Activated T-helper 2 cell treated with anti-CD3 and anti-CD28 coated beads, Interferon-gamma antibody, Interleukin-2, Interleukin-4, amounts not matched to agents 10 μg/mL and 5 μg/mL and 100 μg/mL, durations not matched to agents 14 hours and 24 hours and 36 hours (primary cell): ENCODE data around the gene NOP9. TPM values are rescaled to one million over a fixed set of nuclear protein-coding genes. Genes with fewer than 3 reads are reported as not detected.
"Not testable (repeated sequence)": the region's sequence is repeated elsewhere in the genome, so short reads cannot be mapped to it uniquely, and the experiment has no call there.

Source experiments
- DNase-seq: peaks from one replicate; pipeline ENCODE4 v3.0.0; 2021; ENCODE audit warnings: low spot score
- H3K27ac Mint-ChIP-seq: one replicate; pipeline ENCODE4 v1.8.0; 2021; ENCODE audit warnings: mixed read lengths
- H3K27me3 Mint-ChIP-seq: one replicate; pipeline ENCODE4 v1.8.0; 2021; ENCODE audit warnings: low read depth, mixed read lengths
- H3K36me3 Mint-ChIP-seq: one replicate; pipeline ENCODE4 v1.8.0; 2021; ENCODE audit warnings: low read depth, mixed read lengths
- H3K4me1 Mint-ChIP-seq: one replicate; pipeline ENCODE4 v1.8.0; 2021; ENCODE audit warnings: low read depth, mixed read lengths
- H3K4me3 Mint-ChIP-seq: one replicate; pipeline ENCODE4 v1.8.0; 2021; ENCODE audit warnings: low read depth, mild to moderate bottlenecking, moderate library complexity, mixed read lengths
- H3K9me3 Mint-ChIP-seq: one replicate; pipeline ENCODE4 v1.8.0; 2021; ENCODE audit warnings: mixed read lengths
- intact Hi-C: fragments of 100-400 bp; cut with micrococcal nuclease; formaldehyde crosslinking; loops from one replicate; pipeline ENCODE4 v1.15.1; 2023
- total RNA-seq: library from RNA; stranded (reverse); gene quantifications from 2 replicates; pipeline ENCODE4 v1.2.3, GENCODE V29; 2022

Gene NOP9
- total RNA-seq, 1 donor from 2014 or later, result 39.7 TPM

DNA sequence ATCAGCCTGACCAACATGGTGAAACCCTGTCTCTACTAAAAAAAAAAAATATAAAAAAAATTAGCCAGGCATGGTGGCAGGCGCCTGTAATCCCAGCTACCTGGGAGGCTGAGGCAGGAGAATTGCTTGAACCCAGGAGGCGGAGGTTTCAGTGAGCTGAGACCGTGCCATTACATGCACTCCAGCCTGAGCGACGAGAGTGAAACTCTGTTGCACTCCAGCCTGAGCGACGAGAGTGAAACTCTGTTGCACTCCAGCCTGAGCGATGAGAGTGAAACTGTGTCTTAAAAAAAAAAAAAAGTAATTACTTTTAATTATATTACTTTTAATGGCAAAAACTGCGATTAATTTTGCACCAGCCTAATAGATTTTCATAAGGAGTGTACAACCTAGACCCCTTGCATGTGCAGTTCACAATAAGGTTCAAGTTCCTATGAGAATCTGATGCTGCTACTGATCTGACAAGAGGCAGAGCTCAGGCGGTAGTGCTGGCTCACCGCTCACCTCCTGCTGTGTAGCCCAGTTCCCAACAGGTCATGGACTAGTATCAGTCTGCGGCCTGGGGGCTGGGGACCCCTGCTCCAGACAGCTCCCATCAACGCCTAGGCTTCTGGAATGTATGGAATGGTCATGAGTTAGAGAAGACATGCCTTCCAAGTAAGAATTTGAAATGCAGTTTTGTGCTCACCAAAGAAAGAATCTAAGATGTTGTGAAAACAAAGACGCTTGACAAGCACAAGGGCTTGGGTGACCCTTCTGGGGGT, 21.7 kb downstream of the NOP9 start:
- Mint-ChIP-seq H3K36me3 (peaks cover 3% of the 10 kb centered on the region), H3K4me1 (peaks cover 15% of the 10 kb centered on the region)

DNA sequence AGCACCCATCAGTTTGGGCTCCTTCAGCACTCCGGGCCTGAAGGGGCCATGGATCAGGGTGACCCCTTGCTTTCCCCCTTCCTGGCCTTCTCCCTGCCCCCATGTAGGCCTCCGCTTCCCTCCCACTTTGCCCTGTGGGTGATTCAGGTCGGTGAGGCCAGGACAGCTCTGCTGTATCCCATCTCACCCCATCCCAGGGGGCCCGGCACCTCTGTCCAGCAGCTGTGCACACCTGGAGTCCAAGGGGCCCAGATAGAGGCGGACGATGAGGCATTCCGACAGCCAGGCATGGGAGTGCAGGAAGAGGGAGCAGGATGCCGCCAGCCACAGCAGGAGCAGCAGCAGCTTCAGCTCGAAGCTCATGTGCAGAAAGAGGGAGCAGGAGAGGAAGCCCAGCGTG, 23.0 kb downstream of the NOP9 start:
- H3K9me3 Mint-ChIP-seq, result no peaks in the 10 kb centered on the region
- intact Hi-C loops, result no loop called here
- H3K4me3 Mint-ChIP-seq, result no peak overlapping the region
- no peak for DNase-seq
- H3K27me3 Mint-ChIP-seq, result peaks cover 11% of the 10 kb centered on the region
- H3K36me3 Mint-ChIP-seq, result no peaks in the 10 kb centered on the region
- no peak overlapping the region for H3K27ac Mint-ChIP-seq
- H3K4me1 Mint-ChIP-seq, result peaks cover 12% of the 10 kb centered on the region

More for the DNA sequence above, 21.7 kb downstream of the NOP9 start:
- Mint-ChIP-seq H3K27me3 (peaks cover 11% of the 10 kb centered on the region), H3K9me3 (no peaks in the 10 kb centered on the region), H3K27ac (no peak overlapping the region), H3K4me3 (no peak overlapping the region)
- intact Hi-C loops, result no loop called here
- no peak for DNase-seq

DNA sequence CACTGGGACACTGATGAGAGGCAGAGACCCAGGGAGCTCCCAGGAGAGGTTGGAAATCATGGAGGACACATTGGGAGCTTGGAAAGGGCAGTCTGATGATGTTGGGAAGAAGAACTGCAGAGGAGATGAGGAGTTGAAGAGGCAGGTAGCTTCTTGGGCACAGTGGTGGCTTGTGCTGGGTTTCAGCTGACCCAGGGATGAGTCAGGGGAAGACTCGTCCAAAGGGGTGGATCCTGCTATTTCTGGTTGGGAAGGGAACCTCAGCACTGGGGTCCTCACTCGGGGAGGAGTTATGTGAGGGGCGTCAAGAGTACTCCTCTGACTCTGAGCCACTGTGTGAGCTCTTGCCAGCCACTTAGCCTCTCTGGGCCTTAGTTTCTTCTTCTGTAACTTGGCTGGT, 23.7 kb downstream of the NOP9 start:
- H3K4me1 Mint-ChIP-seq, result peaks cover 9% of the 10 kb centered on the region

DNA sequence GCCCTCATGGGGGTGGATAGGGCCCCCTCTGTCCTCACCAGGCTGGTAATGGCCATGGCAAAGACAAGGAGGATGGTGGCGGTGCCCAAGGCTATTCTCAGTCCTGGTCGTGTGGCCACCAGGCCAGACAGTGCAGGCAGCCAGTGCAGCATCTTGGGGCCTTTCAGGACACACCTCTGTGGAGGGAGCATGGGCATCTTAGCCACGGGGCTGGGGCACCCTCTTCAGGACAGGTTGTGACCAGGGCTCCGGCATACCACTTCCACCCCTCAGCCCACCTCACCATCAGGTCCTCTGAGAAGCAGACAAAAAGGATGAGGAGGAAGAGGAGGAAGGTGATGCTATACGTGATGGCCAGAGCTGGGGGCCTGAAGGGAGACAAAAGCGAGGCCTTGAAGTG, 24.4 kb downstream of the NOP9 start:
- H3K4me3 Mint-ChIP-seq, result no peak overlapping the region

More for the DNA sequence above, 23.7 kb downstream of the NOP9 start:
- DNase-seq, result no peak
- Mint-ChIP-seq H3K27ac (no peak overlapping the region), H3K9me3 (no peaks in the 10 kb centered on the region), H3K27me3 (peaks cover 11% of the 10 kb centered on the region), H3K4me3 (no peak overlapping the region), H3K36me3 (no peaks in the 10 kb centered on the region)
- intact Hi-C loops, result no loop called here

DNA sequence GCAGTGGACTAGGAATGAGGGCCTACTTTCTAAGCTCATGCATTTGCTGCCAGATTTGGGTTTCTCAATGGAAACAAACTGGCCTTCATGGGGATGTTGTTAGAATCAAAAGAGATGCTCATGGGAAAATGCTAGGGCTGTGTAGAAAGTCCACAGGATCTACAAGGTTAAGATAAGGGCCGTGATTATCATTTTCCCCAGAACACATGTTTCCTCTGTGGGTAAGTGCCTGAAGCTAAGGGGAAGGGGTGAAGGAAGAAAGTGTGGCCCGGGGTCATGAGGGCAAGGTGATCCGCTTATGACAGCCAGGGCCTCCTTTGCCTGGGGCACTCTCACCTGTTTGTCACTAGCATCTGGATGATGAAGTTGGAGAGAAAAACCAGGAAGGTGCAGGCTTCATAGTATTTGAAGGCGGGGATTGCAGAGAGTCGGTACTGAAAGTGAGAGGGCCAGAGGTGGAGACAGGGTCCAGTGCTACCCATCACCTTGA, 25.4 kb downstream of the NOP9 start:
- no peaks in the 10 kb centered on the region for H3K36me3 Mint-ChIP-seq
- H3K4me3 Mint-ChIP-seq, result no peak overlapping the region
- peaks cover 25% of the 10 kb centered on the region for H3K4me1 Mint-ChIP-seq
- no peak for DNase-seq
- no peaks in the 10 kb centered on the region for H3K9me3 Mint-ChIP-seq
- peaks cover 4% of the 10 kb centered on the region for H3K27me3 Mint-ChIP-seq
- intact Hi-C loops, result no loop called here
- H3K27ac Mint-ChIP-seq, result no peak overlapping the region

More for the DNA sequence above, 24.4 kb downstream of the NOP9 start:
- H3K4me1 Mint-ChIP-seq, result peaks cover 16% of the 10 kb centered on the region
- no peak for DNase-seq
- H3K27me3 Mint-ChIP-seq, result peaks cover 11% of the 10 kb centered on the region
- no peaks in the 10 kb centered on the region for H3K9me3 Mint-ChIP-seq
- H3K27ac Mint-ChIP-seq, result no peak overlapping the region
- intact Hi-C loops, result no loop called here
- no peaks in the 10 kb centered on the region for H3K36me3 Mint-ChIP-seq

DNA sequence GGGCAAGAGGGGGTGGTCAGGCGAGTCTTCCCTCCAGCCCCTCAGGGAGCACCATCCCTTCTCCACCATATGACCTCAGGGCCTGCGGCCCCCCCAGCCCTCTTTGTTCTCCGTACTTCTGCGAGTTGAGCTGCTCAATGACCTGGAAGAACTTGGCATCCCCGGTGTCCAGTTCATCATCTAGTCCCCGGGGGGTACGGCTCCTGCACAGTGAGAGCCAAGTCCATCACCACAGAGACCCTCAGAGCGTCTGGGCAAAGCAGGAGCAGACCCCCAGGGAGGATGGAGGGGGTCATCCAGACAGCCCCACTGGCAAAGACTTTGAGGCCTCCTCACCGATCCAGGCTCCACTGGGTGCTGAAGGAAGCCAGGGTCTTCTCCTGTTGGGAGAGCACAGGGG, 26.3 kb downstream of the NOP9 start:
- no peak overlapping the region for H3K27ac Mint-ChIP-seq
- H3K36me3 Mint-ChIP-seq, result no peaks in the 10 kb centered on the region
- peaks cover 7% of the 10 kb centered on the region for H3K27me3 Mint-ChIP-seq
- no peaks in the 10 kb centered on the region for H3K9me3 Mint-ChIP-seq
- peaks cover 27% of the 10 kb centered on the region for H3K4me1 Mint-ChIP-seq
- intact Hi-C loops, result no loop called here
- H3K4me3 Mint-ChIP-seq, result no peak overlapping the region
- no peak for DNase-seq

DNA sequence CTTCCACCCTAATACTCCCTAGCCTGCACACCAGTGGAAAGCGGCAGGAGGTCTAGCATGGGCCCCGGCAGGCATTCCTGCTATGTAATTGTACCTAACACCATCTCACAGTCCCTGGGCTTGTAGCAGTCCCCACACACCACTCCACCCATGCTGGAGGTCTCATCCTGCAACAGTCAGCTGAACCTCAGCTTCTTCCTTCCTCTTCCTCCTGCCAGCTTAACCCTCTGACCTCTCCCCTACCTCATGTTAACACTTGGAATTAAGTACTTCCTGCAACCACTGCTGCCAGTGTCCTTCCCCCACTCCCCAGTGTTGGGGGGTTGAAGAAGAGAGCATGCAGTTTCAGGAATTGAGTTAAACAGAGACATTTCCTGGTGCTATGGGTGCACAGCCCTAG, 27.7 kb downstream of the NOP9 start:
- no peak for DNase-seq
- no peak overlapping the region for H3K4me3 Mint-ChIP-seq
- no peak overlapping the region for H3K27ac Mint-ChIP-seq
- no peaks in the 10 kb centered on the region for H3K9me3 Mint-ChIP-seq
- no peaks in the 10 kb centered on the region for H3K36me3 Mint-ChIP-seq
- intact Hi-C loops, result no loop called here
- H3K4me1 Mint-ChIP-seq, result peaks cover 31% of the 10 kb centered on the region
- H3K27me3 Mint-ChIP-seq, result peaks cover 13% of the 10 kb centered on the region

DNA sequence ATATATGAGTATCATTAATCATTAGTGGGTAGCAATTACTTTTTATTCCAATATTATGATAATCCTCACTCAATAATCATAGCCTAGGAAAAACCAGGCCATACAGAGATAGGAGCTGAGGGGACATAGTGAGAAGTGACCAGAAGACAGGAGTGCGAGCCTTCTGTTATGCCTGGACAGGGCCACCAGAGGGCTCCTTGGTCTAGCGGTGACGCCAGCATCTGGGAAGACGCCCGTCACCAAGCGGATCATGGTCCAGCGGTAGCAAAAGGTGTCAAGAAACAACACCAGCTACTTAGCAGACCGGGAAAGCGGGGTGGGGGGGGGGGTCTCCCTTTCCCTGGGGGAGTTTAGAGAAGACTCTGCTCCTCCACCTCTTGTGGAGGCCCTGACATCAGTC, 28.3 kb downstream of the NOP9 start:
- H3K4me3 Mint-ChIP-seq, H3K36me3 Mint-ChIP-seq, H3K9me3 Mint-ChIP-seq, DNase-seq, H3K27ac Mint-ChIP-seq, intact Hi-C loops: not testable (repeated sequence)
- Mint-ChIP-seq H3K4me1 (peaks cover 34% of the 10 kb centered on the region), H3K27me3 (peaks cover 16% of the 10 kb centered on the region)

DNA sequence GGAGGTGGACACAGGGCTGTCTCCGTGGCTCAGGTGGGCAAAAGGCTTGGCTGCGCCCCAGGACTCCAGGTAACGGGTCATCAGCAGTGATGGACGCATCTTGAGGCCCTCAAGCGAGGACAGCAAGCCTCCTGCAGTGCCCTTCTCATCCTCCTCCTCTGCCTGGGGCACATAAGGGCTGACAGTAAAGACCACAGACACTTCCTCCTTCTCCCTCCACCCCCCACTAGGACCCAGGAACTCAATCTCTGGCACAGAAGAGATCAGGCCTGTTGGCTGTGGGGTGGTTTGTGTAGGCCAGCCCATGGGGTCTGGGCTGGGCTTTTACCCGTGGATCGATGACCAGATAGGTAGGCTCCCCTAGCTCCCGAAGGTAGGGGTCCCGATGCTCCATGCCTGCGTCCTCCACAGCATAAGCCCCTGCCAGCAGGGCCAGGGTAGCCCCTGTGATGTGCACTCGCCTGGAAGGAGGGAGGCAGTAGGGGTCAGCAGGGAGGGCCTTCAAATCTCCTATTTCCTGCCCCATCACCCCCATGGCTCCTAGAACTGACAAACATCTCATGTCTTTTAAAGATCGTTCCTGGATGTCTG, 29.5 kb downstream of the NOP9 start:
- Mint-ChIP-seq H3K36me3 (no peaks in the 10 kb centered on the region), H3K27ac (no peak overlapping the region), H3K9me3 (no peaks in the 10 kb centered on the region), H3K4me1 (peaks cover 38% of the 10 kb centered on the region), H3K27me3 (peaks cover 17% of the 10 kb centered on the region), H3K4me3 (no peak overlapping the region)
- no peak for DNase-seq
- intact Hi-C loops, result no loop called here

DNA sequence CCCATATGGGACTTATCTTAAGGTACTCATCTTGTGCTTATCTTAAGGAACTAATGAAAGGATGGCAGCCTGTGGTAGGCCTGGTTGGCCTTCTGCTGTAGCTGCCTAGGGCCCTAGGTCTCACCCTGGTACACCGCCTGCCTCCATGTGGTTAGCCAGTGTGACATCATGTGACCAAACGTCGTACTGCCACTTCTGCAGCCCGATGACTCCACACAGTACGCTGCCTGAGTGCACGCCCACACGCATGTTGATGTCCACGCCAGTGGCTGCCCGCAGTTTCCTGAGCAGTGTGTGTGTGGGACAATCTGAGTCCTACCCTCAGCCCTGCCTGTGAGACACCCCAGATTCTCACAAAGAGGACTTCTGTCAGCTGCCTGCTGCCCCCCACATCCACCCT, 30.1 kb downstream of the NOP9 start:
- Mint-ChIP-seq H3K27ac (no peak overlapping the region), H3K4me1 (peaks cover 38% of the 10 kb centered on the region), H3K36me3 (no peaks in the 10 kb centered on the region), H3K9me3 (no peaks in the 10 kb centered on the region), H3K4me3 (no peak overlapping the region), H3K27me3 (peaks cover 20% of the 10 kb centered on the region)
- no peak for DNase-seq
- intact Hi-C loops, result loop anchor here (10.0 kb wide), 1 partner anchor 335 kb away; no protein-coding TSS in a partner anchor

DNA sequence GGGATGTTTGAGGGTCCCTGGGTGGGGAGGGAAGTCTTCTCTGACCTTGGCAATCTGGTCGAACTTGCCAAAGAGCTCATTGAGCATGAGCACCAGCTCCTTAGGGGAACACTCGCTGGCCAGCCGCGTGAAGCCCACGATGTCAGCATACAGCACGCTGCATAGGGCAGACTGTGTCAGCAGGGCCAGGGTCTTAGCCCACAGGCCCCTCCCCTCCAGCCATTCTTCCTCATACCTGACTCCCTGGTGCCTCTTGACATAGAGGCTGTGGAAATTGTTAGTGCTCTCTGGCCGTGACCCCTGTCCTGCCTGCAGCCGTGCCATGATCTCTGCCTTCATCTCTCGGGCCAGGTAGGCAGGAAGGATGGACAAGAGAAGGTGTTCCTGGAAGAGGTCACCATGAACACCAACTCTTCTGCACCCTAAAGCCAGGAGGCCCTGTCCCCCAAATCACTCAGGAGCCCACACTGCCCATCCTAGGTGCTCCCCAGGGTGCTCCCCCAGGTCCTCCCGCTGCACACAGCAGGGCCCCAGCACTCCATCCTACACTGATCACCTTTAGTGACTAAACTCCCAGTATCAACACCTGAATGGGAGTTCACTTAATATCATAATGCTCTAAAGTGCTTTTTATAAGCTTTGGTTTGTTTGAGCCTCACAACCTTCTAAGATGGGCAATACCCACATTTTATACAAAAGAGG, 31.5 kb downstream of the NOP9 start:
- Mint-ChIP-seq H3K9me3 (no peaks in the 10 kb centered on the region), H3K36me3 (peaks cover 12% of the 10 kb centered on the region), H3K27me3 (peaks cover 27% of the 10 kb centered on the region), H3K4me1 (peaks cover 39% of the 10 kb centered on the region), H3K4me3 (no peak overlapping the region), H3K27ac (no peak overlapping the region)
- intact Hi-C loops, result loop anchor here (10.0 kb wide), 1 partner anchor 334 kb away; no protein-coding TSS in a partner anchor
- DNase-seq, result no peak

DNA sequence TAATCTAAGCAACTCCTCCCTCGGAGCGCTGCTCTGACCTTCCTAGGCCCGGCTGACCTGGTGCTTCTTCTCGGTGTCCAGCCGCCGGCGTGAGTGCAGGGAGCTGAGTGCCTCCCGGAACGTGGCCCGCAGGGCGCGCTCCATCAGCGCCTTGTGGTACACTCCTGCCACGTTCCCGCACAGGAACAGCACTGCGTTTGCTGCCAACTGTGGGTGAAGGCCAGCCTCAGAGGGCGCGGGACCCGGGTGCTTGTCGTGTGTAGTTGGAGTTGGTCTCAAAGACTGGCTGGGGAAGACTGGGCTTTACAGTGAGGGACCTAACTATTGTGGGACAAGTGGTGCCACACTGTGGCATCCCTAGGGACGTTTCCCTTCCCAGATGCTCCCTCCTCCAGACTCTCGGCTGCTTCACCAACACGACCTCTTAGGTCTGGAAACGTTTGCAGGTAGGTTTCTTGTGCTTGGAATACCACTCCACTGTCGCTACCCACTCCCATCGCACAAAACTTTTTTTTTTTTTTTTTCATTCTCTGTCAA, 32.1 kb downstream of the NOP9 start:
- no peak for DNase-seq
- intact Hi-C loops, result loop anchor here (1.0 to 10.0 kb wide), 3 partner anchors 17 to 333 kb away; partner anchors contain the start of gene TINF2

More for the DNA sequence above, 32.1 kb downstream of the NOP9 start:
- H3K27ac Mint-ChIP-seq, result peak overlapping the region; percentile 3
- peaks cover 19% of the 10 kb centered on the region for H3K36me3 Mint-ChIP-seq
- H3K4me1 Mint-ChIP-seq, result peaks cover 39% of the 10 kb centered on the region
- H3K4me3 Mint-ChIP-seq, result peak overlapping the region; percentile 66
- no peaks in the 10 kb centered on the region for H3K9me3 Mint-ChIP-seq
- peaks cover 27% of the 10 kb centered on the region for H3K27me3 Mint-ChIP-seq
